ENCODE data around the gene SMYD3. TPM values are rescaled to one million over a fixed set of nuclear protein-coding genes. Genes with fewer than 3 reads are reported as not detected.

The SMYD3 gene
- total and polyA plus RNA-seq, 9 of the 15 experiments (the other 6 are each of a cell fraction or from before 2014, with no cell fraction given): 128 to 440 (median 197) TPM

DNA sequence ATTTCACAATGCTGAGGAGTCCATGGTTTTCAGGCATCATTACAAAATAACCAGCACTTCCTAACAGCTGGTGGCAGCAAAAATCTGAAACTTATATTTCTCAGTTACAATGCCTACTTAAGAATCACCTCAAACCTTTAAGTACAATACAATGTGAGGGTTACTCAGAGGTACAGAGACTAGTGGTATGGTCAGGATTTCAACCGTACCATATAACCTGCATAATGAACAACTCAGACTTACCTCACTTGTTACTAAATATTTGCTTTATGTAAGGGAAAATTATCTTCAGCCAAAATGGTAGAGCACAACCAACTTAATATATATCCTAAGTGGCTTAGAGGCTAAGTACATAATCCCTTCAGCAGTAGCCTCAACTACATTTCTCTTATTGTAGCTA, 344.5 kb downstream of the SMYD3 start:
- ATAC-seq (no peak), FAIRE-seq (no peak), DNase-seq (ENCODE audit: extremely low read depth in 1 of 4, low spot score in 3 of 4) (no peak)
- H3K27me3 ChIP-seq (ENCODE audit: control insufficient read depth in 2 of 2, insufficient read depth in 2 of 2, low read length in 2 of 2): no peaks in the 10 kb centered on the region; a peak in 1 of 5 replicates
- H3K4me3 ChIP-seq: no peak overlapping the region
- in situ Hi-C loops (cut with MboI): no loop called here
- no peak overlapping the region for H3K27ac ChIP-seq (ENCODE audit: extremely low read depth, low read depth, low read length)
- TF ChIP-seq RAD21 (CRISPR knock-in tag; conservative IDR thresholded peaks at IDR 0.05 in 1 of 2, IDR thresholded peaks at IDR 0.05 in 1 of 2): 0 out of 4 replicates have a peak, but pooled peaks of 1 of the 2 experiments have one; percentile 20
- no peak for TF ChIP-seq ZNF316 (IDR thresholded peaks at IDR 0.05)
- H3K36me3 ChIP-seq (ENCODE audit: control insufficient read depth, insufficient read depth, low read length): no peaks in the 10 kb centered on the region; the same call in 2 of the 3 replicates
- no peaks in the 10 kb centered on the region for H3K9me1 ChIP-seq (ENCODE audit: control insufficient read depth, insufficient read depth, low read length)
- no TSS peak for BruUV-seq (replicated peaks)
- no peak overlapping the region for H3K9ac ChIP-seq (ENCODE audit: insufficient read depth in 1 of 2, low read depth in 2 of 2, low read length in 2 of 2)
- no peak overlapping the region for H2AFZ ChIP-seq (ENCODE audit: low read depth, low read length)
- no peak overlapping the region for H3K4me2 ChIP-seq (ENCODE audit: insufficient read depth, low read length)
- WGBS (ENCODE audit: insufficient coverage, low coverage, missing lambda C conversion rate): 93% methylated on average over 1 of the region's 1 CpG
- H3K9me3 ChIP-seq (replicated peaks; ENCODE audit: control insufficient read depth, insufficient read depth, low read depth, low read length): no peaks in the 10 kb centered on the region
- ChIA-PET POLR2A (interaction anchor here (1.5 to 1.9 kb wide), 2 partner anchors 10 to 28 kb away, joined by 3 to 5 read pairs; no protein-coding TSS in a partner anchor), CTCF (ENCODE audit: low intra/inter-chr PET ratio) (no interaction called here)
- intact Hi-C loops (cut with micrococcal nuclease): no loop called here
- peaks cover 24% of the 10 kb centered on the region; the same call in 2 of the 3 replicates for H3K79me2 ChIP-seq (ENCODE audit: control insufficient read depth, insufficient read depth, low read length)
- H3K4me1 ChIP-seq (replicated peaks in 1 of 2; ENCODE audit: control insufficient read depth in 2 of 2, insufficient read depth in 2 of 2, low read length in 2 of 2): peaks cover 4 to 42% of the 10 kb centered on the region in 2 experiments; a peak in 4 of 5 replicates
- no peaks in the 10 kb centered on the region for H4K20me1 ChIP-seq (replicated peaks; ENCODE audit: control insufficient read depth, insufficient read depth, low read length)

DNA sequence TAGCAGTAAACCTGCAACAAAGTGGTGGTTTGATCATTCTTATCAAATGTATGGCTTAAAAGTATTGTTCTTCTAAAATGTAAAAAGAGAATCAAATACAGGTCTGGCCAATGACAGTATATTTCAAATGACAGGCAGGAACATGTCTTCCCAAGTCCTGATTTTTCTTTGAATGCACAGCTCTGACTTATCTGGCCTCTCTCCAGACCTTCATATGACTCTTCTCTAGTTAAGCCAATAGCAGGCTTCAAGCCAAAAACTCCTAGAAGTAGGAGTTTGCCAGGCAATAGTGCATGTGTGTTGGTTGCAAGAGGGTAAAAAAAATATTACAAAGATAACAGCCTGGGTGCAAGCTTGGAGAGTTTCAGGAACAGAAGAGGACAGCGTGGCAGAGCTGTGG, 345.5 kb downstream of the SMYD3 start:
- Histone ChIP-seq H3K4me3 (no peak overlapping the region), H3K4me2 (ENCODE audit: insufficient read depth, low read length) (no peak overlapping the region), H3K27ac (ENCODE audit: extremely low read depth, low read depth, low read length) (no peak overlapping the region), H3K79me2 (ENCODE audit: control insufficient read depth, insufficient read depth, low read length) (peaks cover 17% of the 10 kb centered on the region; the same call in 2 of the 3 replicates), H4K20me1 (replicated peaks; ENCODE audit: control insufficient read depth, insufficient read depth, low read length) (no peaks in the 10 kb centered on the region), H3K27me3 (ENCODE audit: control insufficient read depth in 2 of 2, insufficient read depth in 2 of 2, low read length in 2 of 2) (no peaks in the 10 kb centered on the region; a peak in 1 of 5 replicates), H3K36me3 (ENCODE audit: control insufficient read depth, insufficient read depth, low read length) (no peaks in the 10 kb centered on the region; the same call in 2 of the 3 replicates), H3K9me1 (ENCODE audit: control insufficient read depth, insufficient read depth, low read length) (no peaks in the 10 kb centered on the region), H3K4me1 (replicated peaks in 1 of 2; ENCODE audit: control insufficient read depth in 2 of 2, insufficient read depth in 2 of 2, low read length in 2 of 2) (peaks cover under 1 to 47% of the 10 kb centered on the region in 2 experiments; a peak in 4 of 5 replicates), H3K9me3 (replicated peaks; ENCODE audit: control insufficient read depth, insufficient read depth, low read depth, low read length) (no peaks in the 10 kb centered on the region), H2AFZ (ENCODE audit: low read depth, low read length) (no peak overlapping the region), H3K9ac (ENCODE audit: insufficient read depth in 1 of 2, low read depth in 2 of 2, low read length in 2 of 2) (no peak overlapping the region)
- TF ChIP-seq KDM1A (IDR thresholded peaks at IDR 0.05) (peak; percentile 34 to 40; a peak in 2 of 4 replicates), SNRNP70 (optimal IDR thresholded peaks at IDR 0.05; ENCODE audit: low read depth, low read length) (no peak)
- in situ Hi-C loops (cut with MboI): no loop called here
- CTCF ChIA-PET (ENCODE audit: low intra/inter-chr PET ratio): no interaction called here
- no peak for DNase-seq (ENCODE audit: extremely low read depth in 1 of 4, low spot score in 3 of 4)
- FAIRE-seq: no peak
- no peak for ATAC-seq
- POLR2A ChIA-PET: interaction anchor here (1.4 to 2.7 kb wide), 5 partner anchors 9 to 27 kb away, joined by 3 to 17 read pairs (median 5); no protein-coding TSS in a partner anchor
- WGBS (ENCODE audit: insufficient coverage, low coverage, missing lambda C conversion rate): 73% methylated on average over 1 of the region's 1 CpG
- no TSS peak for BruUV-seq (replicated peaks)
- intact Hi-C loops (cut with micrococcal nuclease): no loop called here

All from K562 (cell line).